ENCODE results near the gene RARRES2. TPM values are rescaled to one million over a fixed set of nuclear protein-coding genes. Genes with fewer than 3 reads are reported as not detected.
"Not testable (repeated sequence)": the region's sequence is repeated elsewhere in the genome, so short reads cannot be mapped to it uniquely, and the experiment has no call there.

The RARRES2 gene
- total RNA-seq, 1 donor from 2014 or later: 0.86 TPM

DNA sequence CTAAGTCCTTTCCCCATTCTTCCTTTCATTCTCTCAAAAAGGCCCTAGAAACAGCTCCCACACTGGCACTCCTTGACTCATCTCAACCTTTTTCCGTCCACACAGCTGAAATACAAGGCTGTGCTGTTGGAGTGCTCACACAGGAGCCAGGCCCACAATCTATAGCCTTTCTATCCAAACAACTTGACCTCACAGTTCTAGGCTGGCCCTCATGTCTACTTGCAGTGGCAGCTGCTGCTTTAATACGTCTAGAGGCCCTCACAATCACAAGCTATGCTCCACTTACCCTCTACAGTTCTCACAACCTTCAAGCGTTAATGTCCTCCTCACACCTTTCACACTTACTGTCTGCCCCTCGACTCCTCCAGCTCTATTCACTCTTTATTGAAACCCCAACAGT, 30.3 kb downstream of the RARRES2 start:
- H3K27me3 Mint-ChIP-seq (ENCODE audit: unreplicated experiment): no peaks in the 10 kb centered on the region
- H3K9me3 Mint-ChIP-seq (ENCODE audit: unreplicated experiment): peaks cover 2% of the 10 kb centered on the region
- H3K4me1 Mint-ChIP-seq (ENCODE audit: low read depth, unreplicated experiment): no peaks in the 10 kb centered on the region
- TF ChIP-seq, protein P1, sequence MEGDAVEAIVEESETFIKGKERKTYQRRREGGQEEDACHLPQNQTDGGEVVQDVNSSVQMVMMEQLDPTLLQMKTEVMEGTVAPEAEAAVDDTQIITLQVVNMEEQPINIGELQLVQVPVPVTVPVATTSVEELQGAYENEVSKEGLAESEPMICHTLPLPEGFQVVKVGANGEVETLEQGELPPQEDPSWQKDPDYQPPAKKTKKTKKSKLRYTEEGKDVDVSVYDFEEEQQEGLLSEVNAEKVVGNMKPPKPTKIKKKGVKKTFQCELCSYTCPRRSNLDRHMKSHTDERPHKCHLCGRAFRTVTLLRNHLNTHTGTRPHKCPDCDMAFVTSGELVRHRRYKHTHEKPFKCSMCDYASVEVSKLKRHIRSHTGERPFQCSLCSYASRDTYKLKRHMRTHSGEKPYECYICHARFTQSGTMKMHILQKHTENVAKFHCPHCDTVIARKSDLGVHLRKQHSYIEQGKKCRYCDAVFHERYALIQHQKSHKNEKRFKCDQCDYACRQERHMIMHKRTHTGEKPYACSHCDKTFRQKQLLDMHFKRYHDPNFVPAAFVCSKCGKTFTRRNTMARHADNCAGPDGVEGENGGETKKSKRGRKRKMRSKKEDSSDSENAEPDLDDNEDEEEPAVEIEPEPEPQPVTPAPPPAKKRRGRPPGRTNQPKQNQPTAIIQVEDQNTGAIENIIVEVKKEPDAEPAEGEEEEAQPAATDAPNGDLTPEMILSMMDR (IDR thresholded peaks at IDR 0.05; ENCODE audit: partially characterized antibody, unreplicated experiment): no peak
- no peak overlapping the region for H3K27ac Mint-ChIP-seq (ENCODE audit: unreplicated experiment)
- peaks cover 12% of the 10 kb centered on the region for H3K36me3 Mint-ChIP-seq (ENCODE audit: unreplicated experiment)
- no peak for DNase-seq
- H3K4me3 Mint-ChIP-seq (ENCODE audit: unreplicated experiment): no peak overlapping the region

DNA sequence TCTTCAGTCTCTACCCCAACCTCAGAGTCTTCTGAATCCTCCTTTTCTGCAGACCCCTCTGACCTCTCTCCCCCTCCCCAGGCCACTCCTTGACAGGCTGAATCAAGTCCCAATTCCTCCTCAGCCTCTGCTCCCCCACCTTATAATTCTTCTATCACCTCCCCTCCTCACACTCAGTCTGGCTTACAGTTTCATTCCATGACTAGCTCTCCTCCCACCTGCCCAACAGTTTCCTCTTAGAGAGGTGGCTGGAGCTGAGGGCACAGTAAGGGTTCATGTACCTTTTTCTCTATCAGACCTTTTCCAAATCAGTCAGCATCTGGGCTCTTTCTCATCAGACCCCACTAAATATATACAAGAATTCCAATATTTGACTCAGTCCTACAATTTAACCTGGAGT, 32.9 kb downstream of the RARRES2 start:
- Mint-ChIP-seq H3K36me3 (ENCODE audit: unreplicated experiment) (peaks cover 12% of the 10 kb centered on the region), H3K4me3 (ENCODE audit: unreplicated experiment) (no peak overlapping the region), H3K4me1 (ENCODE audit: low read depth, unreplicated experiment) (no peaks in the 10 kb centered on the region), H3K27me3 (ENCODE audit: unreplicated experiment) (no peaks in the 10 kb centered on the region), H3K9me3 (ENCODE audit: unreplicated experiment) (no peaks in the 10 kb centered on the region), H3K27ac (ENCODE audit: unreplicated experiment) (no peak overlapping the region)
- TF ChIP-seq, protein P1 (IDR thresholded peaks at IDR 0.05; ENCODE audit: partially characterized antibody, unreplicated experiment): no peak
- no peak for DNase-seq

DNA sequence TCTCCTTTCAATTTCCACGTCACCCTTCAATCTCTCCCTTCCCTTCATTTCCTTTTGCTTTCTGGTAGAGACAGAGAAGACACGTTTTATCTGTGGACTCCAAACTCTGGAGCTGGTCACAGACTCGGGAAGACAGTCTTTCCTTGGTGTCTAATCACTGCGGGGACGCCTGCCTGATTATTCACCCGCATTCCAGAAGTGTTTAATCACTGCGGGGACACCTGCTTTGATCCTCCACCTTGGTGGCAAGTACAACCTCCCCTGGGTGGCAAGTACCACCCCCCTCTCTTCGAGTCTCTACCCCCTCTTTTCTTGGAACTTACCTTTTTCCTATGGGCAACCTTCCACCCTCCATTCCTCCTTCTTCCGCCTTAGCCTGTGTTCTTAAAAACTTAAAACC, 33.5 kb downstream of the RARRES2 start:
- no peaks in the 10 kb centered on the region for H3K9me3 Mint-ChIP-seq (ENCODE audit: unreplicated experiment)
- TF ChIP-seq, protein P1 (IDR thresholded peaks at IDR 0.05; ENCODE audit: partially characterized antibody, unreplicated experiment): no peak

DNA sequence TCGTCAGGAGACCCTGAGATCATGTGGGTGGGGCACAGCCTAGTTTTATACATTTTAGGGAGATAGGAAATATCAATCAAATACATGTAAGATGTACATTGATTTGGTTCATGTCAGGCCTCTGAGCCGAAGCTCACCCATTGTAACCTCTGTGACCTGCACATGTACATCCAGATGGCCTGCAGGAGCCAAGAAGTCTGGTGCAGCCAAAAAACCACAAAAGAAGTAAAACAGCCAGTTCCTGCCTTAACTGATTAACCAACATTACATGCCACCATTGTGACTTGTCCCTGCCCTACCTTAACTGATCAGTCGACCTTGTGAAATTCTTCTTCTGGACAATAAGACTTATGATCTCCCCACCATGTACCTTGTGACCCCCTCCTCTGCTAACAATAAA, 34.3 kb downstream of the RARRES2 start:
- TF ChIP-seq, protein P1 (IDR thresholded peaks at IDR 0.05; ENCODE audit: partially characterized antibody, unreplicated experiment): no peak
- no peak overlapping the region for H3K4me3 Mint-ChIP-seq (ENCODE audit: unreplicated experiment)
- peaks cover 12% of the 10 kb centered on the region for H3K36me3 Mint-ChIP-seq (ENCODE audit: unreplicated experiment)
- no peak overlapping the region for H3K27ac Mint-ChIP-seq (ENCODE audit: unreplicated experiment)
- H3K27me3 Mint-ChIP-seq (ENCODE audit: unreplicated experiment): no peaks in the 10 kb centered on the region
- DNase-seq: no peak
- no peaks in the 10 kb centered on the region for H3K9me3 Mint-ChIP-seq (ENCODE audit: unreplicated experiment)
- H3K4me1 Mint-ChIP-seq (ENCODE audit: low read depth, unreplicated experiment): no peaks in the 10 kb centered on the region

More for the DNA sequence above, 33.5 kb downstream of the RARRES2 start:
- Mint-ChIP-seq H3K4me1 (ENCODE audit: low read depth, unreplicated experiment) (no peaks in the 10 kb centered on the region), H3K4me3 (ENCODE audit: unreplicated experiment) (no peak overlapping the region), H3K36me3 (ENCODE audit: unreplicated experiment) (peaks cover 12% of the 10 kb centered on the region), H3K27me3 (ENCODE audit: unreplicated experiment) (no peaks in the 10 kb centered on the region), H3K27ac (ENCODE audit: unreplicated experiment) (no peak overlapping the region)
- DNase-seq: no peak

DNA sequence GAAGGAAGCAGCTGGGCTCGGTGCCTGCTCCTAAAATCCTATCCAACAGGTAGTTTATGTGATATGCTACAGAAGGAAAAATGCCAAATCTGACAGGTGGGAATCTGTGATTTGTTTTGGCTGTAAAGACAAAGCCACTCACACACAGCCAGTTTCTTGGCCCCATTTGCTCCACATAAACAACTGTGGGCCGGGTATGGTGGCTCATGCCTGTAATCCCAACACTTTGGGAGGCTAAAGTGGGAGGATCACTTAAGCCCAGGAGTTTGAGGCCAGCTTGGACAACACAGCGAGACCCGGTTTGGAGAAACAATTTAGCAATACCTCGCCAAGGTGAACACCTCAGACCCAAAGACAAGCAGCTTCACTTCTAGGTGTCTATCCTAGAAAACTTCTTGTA, 35.1 kb downstream of the RARRES2 start:
- H3K27ac Mint-ChIP-seq (ENCODE audit: unreplicated experiment); H3K4me3 Mint-ChIP-seq (ENCODE audit: unreplicated experiment); H3K27me3 Mint-ChIP-seq (ENCODE audit: unreplicated experiment); H3K4me1 Mint-ChIP-seq (ENCODE audit: low read depth, unreplicated experiment); H3K9me3 Mint-ChIP-seq (ENCODE audit: unreplicated experiment); DNase-seq: not testable (repeated sequence)
- H3K36me3 Mint-ChIP-seq (ENCODE audit: unreplicated experiment): peaks cover 12% of the 10 kb centered on the region

DNA sequence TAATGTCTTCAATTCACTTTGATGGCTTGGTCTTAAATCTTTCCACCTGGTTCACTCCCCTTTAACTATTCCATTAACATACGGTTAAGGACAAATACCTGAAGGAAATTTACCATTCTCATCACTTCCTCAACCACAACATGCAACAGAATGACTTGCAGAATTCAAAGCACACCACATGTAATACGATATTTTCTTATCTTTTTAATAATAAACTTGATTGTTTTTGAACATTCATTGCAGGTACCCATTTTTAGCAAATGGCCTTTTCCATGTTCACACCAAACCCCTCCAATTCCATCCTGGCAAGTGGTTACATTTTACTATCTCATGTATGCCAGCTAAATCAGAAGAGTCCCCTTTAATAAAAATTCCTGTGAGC, 35.5 kb downstream of the RARRES2 start:
- DNase-seq; H3K4me3 Mint-ChIP-seq (ENCODE audit: unreplicated experiment); H3K4me1 Mint-ChIP-seq (ENCODE audit: low read depth, unreplicated experiment); H3K9me3 Mint-ChIP-seq (ENCODE audit: unreplicated experiment); H3K27ac Mint-ChIP-seq (ENCODE audit: unreplicated experiment); H3K27me3 Mint-ChIP-seq (ENCODE audit: unreplicated experiment): not testable (repeated sequence)
- peaks cover 12% of the 10 kb centered on the region for H3K36me3 Mint-ChIP-seq (ENCODE audit: unreplicated experiment)

DNA sequence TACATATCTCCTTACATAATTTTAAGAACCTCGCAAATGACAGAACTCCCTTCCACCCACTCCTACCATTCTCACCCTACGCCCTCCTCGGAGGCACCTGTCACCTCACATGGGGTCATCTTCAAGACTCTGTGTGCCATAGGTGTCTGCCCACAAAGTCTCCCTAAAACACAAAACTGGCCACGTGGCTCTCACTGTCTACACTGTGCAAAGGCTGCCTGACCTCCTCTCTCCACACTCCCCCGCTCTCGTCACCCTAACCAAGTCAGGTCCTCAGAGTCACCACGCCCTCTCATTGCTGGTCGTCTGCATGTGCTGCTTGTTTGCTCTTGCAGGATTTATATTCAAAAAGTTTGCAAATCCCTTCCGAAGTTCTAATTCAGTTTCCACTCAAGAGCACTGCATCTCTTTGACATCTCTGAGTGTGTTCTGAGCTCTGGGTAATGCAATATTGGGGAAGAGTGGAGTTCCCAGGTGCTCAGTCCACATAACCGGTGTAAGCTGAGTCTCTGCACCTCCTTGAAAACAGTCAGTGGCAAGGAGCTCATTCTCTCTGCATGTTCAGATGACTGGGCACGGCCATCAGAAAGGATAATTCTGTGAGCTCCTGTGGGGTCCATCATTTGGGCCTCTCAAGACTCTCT, 36.0 kb downstream of the RARRES2 start:
- not testable (repeated sequence) for H3K27me3 Mint-ChIP-seq (ENCODE audit: unreplicated experiment); H3K4me3 Mint-ChIP-seq (ENCODE audit: unreplicated experiment); DNase-seq; H3K9me3 Mint-ChIP-seq (ENCODE audit: unreplicated experiment); H3K27ac Mint-ChIP-seq (ENCODE audit: unreplicated experiment); H3K4me1 Mint-ChIP-seq (ENCODE audit: low read depth, unreplicated experiment)
- H3K36me3 Mint-ChIP-seq (ENCODE audit: unreplicated experiment): peaks cover 12% of the 10 kb centered on the region

DNA sequence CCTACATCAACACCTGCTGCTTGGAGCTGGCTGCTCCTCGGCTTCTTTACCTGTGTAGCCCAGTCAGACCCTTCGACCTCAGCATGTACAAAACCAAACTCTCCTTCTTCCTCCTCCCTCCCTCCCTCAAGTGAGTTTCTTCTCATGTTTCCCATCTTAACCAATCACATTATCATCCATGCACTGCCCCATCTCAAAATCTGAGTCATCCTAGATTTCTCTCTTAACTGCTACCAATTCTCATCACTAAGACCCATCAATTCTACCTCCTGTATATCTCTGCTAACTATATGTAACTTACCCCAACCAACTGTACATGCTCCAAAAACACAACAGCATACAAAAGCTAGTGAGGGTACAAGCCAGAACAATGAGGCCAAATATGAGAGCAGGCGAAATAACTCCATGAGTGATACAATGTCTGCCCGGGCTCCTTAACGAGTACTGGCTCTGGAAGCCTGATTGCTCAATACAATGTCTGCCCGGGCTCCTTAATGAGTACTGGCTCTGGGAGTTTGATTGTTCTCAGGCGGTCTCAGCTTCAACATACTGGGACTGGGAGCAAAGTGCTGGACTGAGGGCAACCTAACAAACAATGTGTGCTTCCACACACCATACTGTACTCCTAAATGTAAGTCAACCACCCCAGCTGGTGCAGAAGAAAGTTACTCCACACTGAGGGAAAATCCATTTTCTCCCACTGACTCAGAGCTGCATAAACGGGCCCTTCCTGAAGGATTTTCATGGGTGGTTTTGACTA, 36.8 kb downstream of the RARRES2 start:
- H3K36me3 Mint-ChIP-seq (ENCODE audit: unreplicated experiment): peaks cover 12% of the 10 kb centered on the region
- not testable (repeated sequence) for H3K4me1 Mint-ChIP-seq (ENCODE audit: low read depth, unreplicated experiment); H3K27me3 Mint-ChIP-seq (ENCODE audit: unreplicated experiment); DNase-seq; H3K27ac Mint-ChIP-seq (ENCODE audit: unreplicated experiment); H3K9me3 Mint-ChIP-seq (ENCODE audit: unreplicated experiment); H3K4me3 Mint-ChIP-seq (ENCODE audit: unreplicated experiment)

Data from glutamatergic neuron (in vitro differentiated cells).